Activated naive CD4-positive, alpha-beta T cell treated with anti-CD3 and anti-CD28 coated beads, Interleukin-2, amount 10 ng/mL, durations not matched to agents 5 hours and 36 hours (primary cell): ENCODE data around the gene ANO9. TPM values are rescaled to one million over a fixed set of nuclear protein-coding genes. Genes with fewer than 3 reads are reported as not detected.

Experiments used
- total RNA-seq, 2 experiments: library from RNA; stranded (reverse); gene quantifications; one replicate each; pipeline ENCODE4 v1.2.3, GENCODE V29; 2021

Gene ANO9
- 100 to 1,000 TPM in 1 of 2 experiments, 10 to 100 TPM in 1; 93.3 to 107 TPM for total RNA-seq

GRCh38 chr11:441418-442274 lies at the start of gene ANO9:
Gene ANO9, minus strand, starts transcription at chr11:442011. Its CDS starts 85 bp downstream, at chr11:441926.

GRCh38 chr11:449889-450808 lies 8.3 kb upstream of the ANO9 start, which contains the start of gene PTDSS2:
Gene PTDSS2, plus strand, starts transcription at chr11:450279. Its CDS starts 177 bp downstream, at chr11:450456.

GRCh38 chr11:394034-394857 lies 47.6 kb downstream of the ANO9 start, which contains the start of gene PKP3:
Gene PKP3, plus strand, starts transcription at chr11:394209. Its CDS starts 84 bp downstream, at chr11:394293.

DNA sequence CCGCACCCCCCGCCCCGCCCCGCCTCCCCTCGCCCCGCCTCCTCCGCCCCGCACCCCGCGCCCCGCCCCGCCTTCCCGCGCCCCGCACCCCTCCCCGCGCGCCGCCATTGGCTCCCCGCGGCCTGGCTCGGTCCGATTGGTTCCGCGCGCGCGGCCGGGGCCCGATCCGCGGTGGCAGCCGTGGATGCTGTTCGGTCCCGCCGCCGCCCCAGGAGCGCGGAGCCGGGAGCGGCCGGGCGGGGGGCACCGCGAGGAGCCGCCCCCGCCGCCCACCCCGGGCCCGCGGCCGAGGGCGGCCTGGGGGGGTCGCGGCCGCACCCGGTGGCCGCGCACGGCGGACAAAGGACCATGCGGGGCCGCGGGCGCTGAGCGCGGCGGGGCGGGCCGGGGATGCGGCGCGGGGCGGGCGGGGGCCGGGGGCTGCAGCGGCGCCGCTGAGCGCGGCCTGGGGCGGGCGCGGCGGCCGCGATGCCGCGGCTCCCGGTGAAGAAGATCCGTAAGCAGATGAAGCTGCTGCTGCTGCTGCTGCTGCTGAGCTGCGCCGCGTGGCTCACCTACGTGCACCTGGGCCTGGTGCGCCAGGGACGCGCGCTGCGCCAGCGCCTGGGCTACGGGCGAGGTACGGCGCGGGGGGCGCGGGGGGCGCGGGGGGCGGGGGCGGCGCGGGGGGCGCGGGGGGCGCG lies 72.3 kb downstream of the ANO9 start, which contains the start of gene B4GALNT4:
Gene B4GALNT4 (plus strand): TSS at position 164 of the 683 bp plus-strand sequence. CDS start 305 bp downstream, at position 469.

Other genes starting within 250 kb of the ANO9 start
- gene SCGB1C1, start 248.9 kb downstream of the ANO9 start, total RNA-seq: not detected
- 10 to 100 TPM; 42.3 to 43.5 TPM for gene BET1L, start 234.6 kb downstream of the ANO9 start, total RNA-seq
- gene RIC8A, start 234.3 kb downstream of the ANO9 start, total RNA-seq: 10 to 100 TPM; 91.2 to 91.3 TPM
- gene SIRT3, start 205.7 kb downstream of the ANO9 start, total RNA-seq: 10 to 100 TPM; 13.7 to 14.6 TPM
- 100 to 1,000 TPM; 128 to 131 TPM for gene PSMD13, start 205.0 kb downstream of the ANO9 start, total RNA-seq
- 10 to 100 TPM; 21.3 to 21.4 TPM for gene NLRP6, start 163.6 kb downstream of the ANO9 start, total RNA-seq
- gene PGGHG, start 152.9 kb downstream of the ANO9 start, total RNA-seq: 100 to 1,000 TPM; 343 to 358 TPM
- gene IFITM5, start 142.5 kb downstream of the ANO9 start, total RNA-seq: not detected
- gene IFITM2, start 134.2 kb downstream of the ANO9 start, total RNA-seq: 1,000 to 10,000 TPM; 1,405 to 1,458 TPM
- 1,000 to 10,000 TPM in 1 of 2 experiments, 100 to 1,000 TPM in 1; 981 to 1,005 TPM for gene IFITM1, start 128.0 kb downstream of the ANO9 start, total RNA-seq
- 10 to 100 TPM; 54.2 to 62.1 TPM for gene IFITM3, start 121.2 kb downstream of the ANO9 start, total RNA-seq
- 1 to 10 TPM; 2.2 to 2.5 TPM for gene B4GALNT4, start 72.5 kb downstream of the ANO9 start, total RNA-seq
- gene PKP3, start 47.8 kb downstream of the ANO9 start, total RNA-seq: not detected
- gene SIGIRR, start 27.0 kb downstream of the ANO9 start, total RNA-seq: 100 to 1,000 TPM; 257 to 267 TPM
- gene PTDSS2, start 8.3 kb upstream of the ANO9 start, total RNA-seq: 10 to 100 TPM; 23.5 to 23.6 TPM
- gene RNH1, start 65.2 kb upstream of the ANO9 start, total RNA-seq: 10 to 100 TPM; 83.0 to 84.3 TPM
- 10 to 100 TPM; 41.8 to 43.6 TPM for gene HRAS, start 93.6 kb upstream of the ANO9 start, total RNA-seq
- gene LRRC56, start 95.5 kb upstream of the ANO9 start, total RNA-seq: 1 to 10 TPM; 2.7 to 2.8 TPM
- 1 to 10 TPM; 4.5 to 5.8 TPM for gene LMNTD2, start 118.7 kb upstream of the ANO9 start, total RNA-seq
- 10 to 100 TPM; 32.9 to 36.1 TPM for gene RASSF7, start 119.0 kb upstream of the ANO9 start, total RNA-seq
- 10 to 100 TPM; 39.0 to 39.9 TPM for gene PHRF1, start 134.5 kb upstream of the ANO9 start, total RNA-seq
- gene IRF7, start 173.9 kb upstream of the ANO9 start, total RNA-seq: 10 to 100 TPM; 70.2 to 71.2 TPM
- not detected for gene CDHR5, start 182.9 kb upstream of the ANO9 start, total RNA-seq
- not detected for gene SCT, start 185.2 kb upstream of the ANO9 start, total RNA-seq
- gene DRD4, start 195.3 kb upstream of the ANO9 start, total RNA-seq: under 1 TPM; 0.26 to 0.45 TPM